ENCODE results near the gene POLR2A.
"Not testable (repeated sequence)": the region's sequence is repeated elsewhere in the genome, so short reads cannot be mapped to it uniquely, and the experiment has no call there.

POLR2A gene

DNA sequence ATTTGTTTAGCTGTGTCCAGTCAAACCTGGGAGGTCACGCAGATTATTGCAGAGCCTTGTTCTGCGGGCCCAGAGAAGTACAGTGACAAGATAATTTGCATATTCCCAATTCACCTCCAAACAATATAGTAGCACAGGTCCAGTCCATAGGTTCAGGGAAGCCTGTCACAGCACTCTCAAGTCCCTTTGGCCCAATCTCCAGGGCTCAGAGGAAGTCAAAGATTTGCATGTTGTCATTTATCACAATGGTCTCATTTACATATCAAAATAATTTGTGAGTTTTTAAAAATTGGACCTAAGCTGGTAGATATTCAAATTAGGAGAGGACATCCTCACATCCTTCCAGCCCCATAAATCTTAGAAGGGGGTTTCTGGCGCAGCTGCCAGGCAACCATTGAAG, 16.7 kb upstream of the POLR2A start:
- no peak for DNase-seq
- H3K4me1 Mint-ChIP-seq (ENCODE audit: low read depth): peaks cover 31% of the 10 kb centered on the region
- no peak overlapping the region for H3K4me3 Mint-ChIP-seq
- no peaks in the 10 kb centered on the region for H3K9me3 Mint-ChIP-seq
- no peaks in the 10 kb centered on the region for H3K27me3 Mint-ChIP-seq
- peak overlapping the region; percentile 76 for H3K27ac Mint-ChIP-seq
- H3K36me3 Mint-ChIP-seq (ENCODE audit: low read depth): peaks cover 34% of the 10 kb centered on the region

DNA sequence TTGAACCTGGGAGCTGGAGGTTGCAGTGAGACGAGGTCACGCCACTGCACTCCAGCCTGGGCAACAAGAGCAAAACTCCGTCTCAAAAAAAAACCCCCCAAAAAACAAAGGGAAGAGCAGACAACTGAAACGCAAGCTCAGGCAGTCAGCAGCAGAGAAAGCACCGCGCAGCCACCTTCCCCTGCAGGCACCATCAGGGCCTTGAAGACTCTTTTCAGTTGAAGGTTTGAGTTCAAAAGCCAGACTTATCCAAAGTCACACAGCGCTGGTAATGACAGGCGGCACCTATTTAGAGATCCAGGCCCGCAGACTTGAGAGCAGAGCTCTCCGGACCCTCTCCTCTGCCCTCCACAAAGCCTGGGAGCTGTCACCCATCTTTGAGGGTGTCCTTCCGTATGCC, 15.9 kb upstream of the POLR2A start:
- Mint-ChIP-seq H3K36me3 (ENCODE audit: low read depth) (peaks cover 30% of the 10 kb centered on the region), H3K27ac (peak overlapping the region; percentile 27)
- no peak for DNase-seq

DNA sequence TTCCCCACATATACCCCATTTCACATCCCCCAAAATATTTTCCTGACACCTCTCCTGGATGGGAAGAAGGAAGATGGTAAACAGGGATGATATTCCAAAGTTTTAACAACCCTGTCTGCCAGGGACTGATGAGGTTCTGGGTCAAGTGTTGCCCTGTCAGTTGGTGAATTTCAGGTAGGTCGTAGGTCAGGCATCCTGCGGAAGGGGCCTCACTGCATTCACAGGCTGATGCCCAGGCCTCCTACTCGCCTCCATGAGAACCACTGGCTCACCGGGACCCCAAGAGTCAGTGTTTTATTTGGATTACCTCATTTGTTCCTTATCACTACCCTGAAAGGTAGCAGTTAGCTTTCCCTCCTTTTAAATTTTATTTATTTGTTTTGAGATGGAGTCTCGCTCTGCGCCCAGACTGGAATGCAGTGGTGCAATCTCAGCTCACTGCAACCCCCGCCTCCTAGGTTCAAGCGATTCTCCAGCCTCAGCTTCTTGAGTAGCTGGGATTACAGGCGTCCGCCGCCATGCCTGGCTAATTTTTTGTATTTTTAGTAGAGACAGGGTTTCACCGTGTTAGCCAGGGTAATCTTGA, 15.3 kb upstream of the POLR2A start:
- Mint-ChIP-seq H3K9me3 (no peaks in the 10 kb centered on the region), H3K4me1 (ENCODE audit: low read depth) (peaks cover 36% of the 10 kb centered on the region), H3K27ac (peak overlapping the region; percentile 27), H3K4me3 (no peak overlapping the region), H3K27me3 (no peaks in the 10 kb centered on the region), H3K36me3 (ENCODE audit: low read depth) (peaks cover 24% of the 10 kb centered on the region)
- DNase-seq: no peak

More for the DNA sequence above, 15.9 kb upstream of the POLR2A start:
- Mint-ChIP-seq H3K4me3 (no peak overlapping the region), H3K9me3 (no peaks in the 10 kb centered on the region), H3K27me3 (no peaks in the 10 kb centered on the region), H3K4me1 (ENCODE audit: low read depth) (peaks cover 34% of the 10 kb centered on the region)

DNA sequence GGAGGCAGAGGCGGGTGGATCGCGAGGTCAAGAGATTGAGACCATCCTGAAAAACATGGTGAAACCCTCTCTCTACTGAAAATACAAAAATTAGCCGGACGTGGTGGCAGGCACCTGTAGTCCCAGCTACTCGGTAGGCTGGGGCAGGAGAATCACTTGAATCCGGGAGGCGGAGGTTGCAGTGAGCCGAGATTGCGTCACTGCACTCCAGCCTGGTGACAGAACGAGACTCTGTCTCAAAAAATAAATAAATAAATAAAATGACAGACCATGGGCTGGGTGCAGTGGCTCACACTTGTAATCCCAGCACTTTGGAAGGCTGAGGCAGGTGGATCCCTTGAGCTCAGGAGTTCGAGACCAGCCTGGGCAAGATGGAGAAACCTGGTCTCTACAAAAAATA, 14.3 kb upstream of the POLR2A start:
- not testable (repeated sequence) for DNase-seq

DNA sequence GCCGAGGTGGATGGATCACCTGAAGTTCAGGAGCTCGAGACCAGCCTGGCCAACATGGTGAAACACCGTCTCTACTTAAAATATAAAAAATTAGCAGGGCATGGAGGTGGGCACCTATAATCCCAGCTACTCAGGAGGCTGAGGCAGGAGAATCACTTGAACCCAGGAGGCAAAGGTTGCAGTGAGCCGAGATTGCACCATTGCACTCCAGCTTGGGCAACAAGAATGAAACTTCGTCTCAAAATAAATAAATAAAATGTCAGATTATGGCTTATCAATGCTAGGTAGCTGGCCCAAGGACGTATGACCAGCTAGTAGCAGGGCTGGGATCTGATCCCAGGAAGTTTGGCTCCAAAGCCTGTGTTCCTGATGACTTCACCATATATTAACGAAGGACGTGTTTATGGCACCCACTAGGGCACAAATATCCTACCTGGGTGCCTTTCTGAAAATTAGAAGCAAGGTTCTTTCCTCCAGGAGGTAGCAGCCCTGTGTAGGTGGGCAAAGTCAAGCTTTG, 13.7 kb upstream of the POLR2A start:
- DNase-seq, H3K27me3 Mint-ChIP-seq, H3K9me3 Mint-ChIP-seq, H3K4me3 Mint-ChIP-seq: not testable (repeated sequence)
- Mint-ChIP-seq H3K36me3 (ENCODE audit: low read depth) (peaks cover 20% of the 10 kb centered on the region), H3K4me1 (ENCODE audit: low read depth) (peaks cover 44% of the 10 kb centered on the region), H3K27ac (peak overlapping the region; percentile 29)

More for the DNA sequence above, 14.3 kb upstream of the POLR2A start:
- not testable (repeated sequence) for H3K4me3 Mint-ChIP-seq, H3K27ac Mint-ChIP-seq, H3K9me3 Mint-ChIP-seq, H3K27me3 Mint-ChIP-seq
- peaks cover 22% of the 10 kb centered on the region for H3K36me3 Mint-ChIP-seq (ENCODE audit: low read depth)
- H3K4me1 Mint-ChIP-seq (ENCODE audit: low read depth): peaks cover 41% of the 10 kb centered on the region

DNA sequence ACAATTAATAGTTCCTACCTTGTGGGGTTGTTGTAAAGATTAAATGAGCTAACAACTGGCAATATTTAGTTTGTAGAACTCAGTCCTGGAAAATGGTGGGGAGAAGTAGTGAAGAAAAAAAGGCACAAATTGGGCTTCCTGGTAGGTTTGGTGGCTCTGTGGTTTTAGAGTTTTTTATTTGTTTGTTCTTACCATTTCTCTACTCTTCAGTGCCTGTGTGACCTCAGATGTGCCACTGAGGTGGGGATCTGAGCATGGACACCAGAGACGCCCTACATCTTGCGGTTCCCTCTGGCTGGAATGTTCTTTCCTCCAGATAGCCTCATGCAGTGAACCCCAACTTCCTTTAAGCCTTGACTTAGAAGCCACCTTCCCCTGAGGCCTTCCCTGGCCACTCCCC, 12.4 kb upstream of the POLR2A start:
- H3K27ac Mint-ChIP-seq: peak overlapping the region; percentile 80
- H3K4me3 Mint-ChIP-seq: no peak overlapping the region

DNA sequence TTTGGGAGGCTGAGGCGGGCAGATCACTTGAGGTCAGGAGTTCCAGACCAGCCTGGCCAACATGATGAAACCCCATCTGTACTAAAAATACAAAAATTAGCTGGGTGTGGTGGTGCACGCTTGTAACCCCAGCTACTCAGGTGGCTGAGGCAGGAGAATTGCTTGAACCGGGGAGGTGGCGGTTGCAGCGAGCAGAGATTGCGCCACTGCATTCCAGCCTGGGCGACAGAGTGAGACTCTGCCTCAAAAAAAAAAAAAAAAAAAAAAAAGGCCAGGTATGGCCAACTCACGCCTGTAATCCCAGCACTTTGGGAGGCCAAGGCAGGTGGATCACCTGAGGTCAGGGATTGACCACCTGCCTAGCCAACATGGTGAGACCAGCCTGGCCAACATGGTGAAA, 9.4 kb upstream of the POLR2A start:
- peak overlapping the region; percentile 33 for H3K27ac Mint-ChIP-seq
- H3K4me1 Mint-ChIP-seq (ENCODE audit: low read depth): peaks cover 57% of the 10 kb centered on the region
- H3K36me3 Mint-ChIP-seq (ENCODE audit: low read depth): peaks cover 21% of the 10 kb centered on the region
- DNase-seq, H3K9me3 Mint-ChIP-seq, H3K27me3 Mint-ChIP-seq, H3K4me3 Mint-ChIP-seq: not testable (repeated sequence)

More for the DNA sequence above, 12.4 kb upstream of the POLR2A start:
- H3K4me1 Mint-ChIP-seq (ENCODE audit: low read depth): peaks cover 55% of the 10 kb centered on the region
- H3K27me3 Mint-ChIP-seq: no peaks in the 10 kb centered on the region
- H3K9me3 Mint-ChIP-seq: no peaks in the 10 kb centered on the region
- no peak for DNase-seq
- peaks cover 17% of the 10 kb centered on the region for H3K36me3 Mint-ChIP-seq (ENCODE audit: low read depth)

DNA sequence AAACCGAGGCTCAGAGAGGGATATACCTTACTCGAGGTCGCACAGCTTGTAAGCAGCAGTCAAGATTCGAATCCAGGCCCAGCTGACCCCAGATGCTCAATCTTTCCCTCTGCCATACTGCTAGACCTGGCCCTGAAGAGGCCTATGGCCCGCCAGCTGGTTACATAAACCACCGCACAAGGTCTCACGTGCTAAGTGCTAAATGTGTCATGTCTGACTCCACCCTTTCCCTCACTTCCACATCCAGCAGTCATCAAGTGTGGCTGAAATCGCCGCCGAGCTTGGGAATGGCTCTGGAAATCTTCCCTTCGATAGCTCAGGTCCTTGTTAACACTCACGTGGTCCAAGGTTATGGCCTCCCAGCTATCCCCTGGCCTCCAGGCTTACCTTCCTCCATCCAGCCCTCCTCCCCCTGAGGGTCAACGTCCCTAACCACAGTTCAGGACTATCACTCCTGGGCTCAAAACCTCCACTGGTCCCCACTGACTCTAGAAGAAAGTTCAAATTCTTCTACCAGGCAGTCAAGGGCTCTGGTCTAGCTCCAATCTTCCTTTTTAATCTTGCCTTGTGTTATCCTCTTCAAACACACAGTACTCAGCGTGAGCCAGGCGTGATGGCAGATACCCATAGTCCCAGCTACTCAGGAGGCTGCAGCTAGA, 8.3 kb upstream of the POLR2A start:
- Mint-ChIP-seq H3K36me3 (ENCODE audit: low read depth) (peaks cover 25% of the 10 kb centered on the region), H3K4me3 (no peak overlapping the region), H3K27ac (peak overlapping the region; percentile 91), H3K27me3 (no peaks in the 10 kb centered on the region), H3K4me1 (ENCODE audit: low read depth) (peaks cover 66% of the 10 kb centered on the region), H3K9me3 (no peaks in the 10 kb centered on the region)
- no peak for DNase-seq

DNA sequence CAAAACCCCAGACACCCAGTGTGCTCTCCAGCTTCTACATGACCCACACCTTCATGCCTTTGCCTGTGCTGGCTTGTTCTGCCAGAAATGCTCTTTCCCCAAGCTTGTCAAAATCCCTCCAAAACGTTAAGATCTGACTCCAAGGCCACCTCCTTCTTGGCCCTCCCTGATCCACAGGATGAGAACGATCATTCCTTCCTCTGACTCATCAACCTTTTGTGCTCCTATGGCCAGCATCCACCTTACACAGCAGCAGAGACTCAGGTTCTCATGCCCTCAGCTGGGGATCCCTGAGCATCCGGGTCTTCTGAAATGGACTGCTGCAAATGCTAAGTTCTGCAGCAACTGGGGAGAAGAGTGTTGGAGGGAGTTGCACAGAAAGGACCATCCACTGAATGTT, 7.7 kb upstream of the POLR2A start:
- Mint-ChIP-seq H3K9me3 (no peaks in the 10 kb centered on the region), H3K4me1 (ENCODE audit: low read depth) (peaks cover 67% of the 10 kb centered on the region), H3K36me3 (ENCODE audit: low read depth) (peaks cover 25% of the 10 kb centered on the region), H3K4me3 (peak overlapping the region; percentile 86), H3K27ac (peak overlapping the region; percentile 91), H3K27me3 (no peaks in the 10 kb centered on the region)
- DNase-seq: no peak

DNA sequence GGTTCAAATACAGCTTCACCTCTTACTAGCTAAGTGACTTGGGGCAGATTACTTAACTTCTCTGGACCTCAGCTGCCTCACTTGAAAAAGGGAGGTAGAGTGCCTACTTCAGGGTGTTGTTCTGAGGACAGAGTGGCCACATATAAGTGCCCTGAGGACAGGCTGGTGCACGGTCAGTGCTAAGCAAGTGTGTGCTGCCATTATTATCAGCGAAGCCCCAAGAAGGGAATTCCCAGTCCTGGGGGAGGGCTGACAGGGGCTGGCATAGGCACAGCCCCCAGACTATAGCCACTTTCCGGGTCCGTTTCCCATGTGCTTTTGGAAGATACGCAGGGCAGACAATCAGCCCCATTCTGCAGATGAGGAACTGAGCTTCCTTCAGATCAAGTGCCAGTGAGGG, 7.2 kb upstream of the POLR2A start:
- peak overlapping the region; percentile 91 for H3K27ac Mint-ChIP-seq
- H3K36me3 Mint-ChIP-seq (ENCODE audit: low read depth): peaks cover 25% of the 10 kb centered on the region
- H3K9me3 Mint-ChIP-seq: no peaks in the 10 kb centered on the region
- DNase-seq: no peak
- H3K4me3 Mint-ChIP-seq: peak overlapping the region; percentile 86
- H3K4me1 Mint-ChIP-seq (ENCODE audit: low read depth): peaks cover 67% of the 10 kb centered on the region
- H3K27me3 Mint-ChIP-seq: no peaks in the 10 kb centered on the region

DNA sequence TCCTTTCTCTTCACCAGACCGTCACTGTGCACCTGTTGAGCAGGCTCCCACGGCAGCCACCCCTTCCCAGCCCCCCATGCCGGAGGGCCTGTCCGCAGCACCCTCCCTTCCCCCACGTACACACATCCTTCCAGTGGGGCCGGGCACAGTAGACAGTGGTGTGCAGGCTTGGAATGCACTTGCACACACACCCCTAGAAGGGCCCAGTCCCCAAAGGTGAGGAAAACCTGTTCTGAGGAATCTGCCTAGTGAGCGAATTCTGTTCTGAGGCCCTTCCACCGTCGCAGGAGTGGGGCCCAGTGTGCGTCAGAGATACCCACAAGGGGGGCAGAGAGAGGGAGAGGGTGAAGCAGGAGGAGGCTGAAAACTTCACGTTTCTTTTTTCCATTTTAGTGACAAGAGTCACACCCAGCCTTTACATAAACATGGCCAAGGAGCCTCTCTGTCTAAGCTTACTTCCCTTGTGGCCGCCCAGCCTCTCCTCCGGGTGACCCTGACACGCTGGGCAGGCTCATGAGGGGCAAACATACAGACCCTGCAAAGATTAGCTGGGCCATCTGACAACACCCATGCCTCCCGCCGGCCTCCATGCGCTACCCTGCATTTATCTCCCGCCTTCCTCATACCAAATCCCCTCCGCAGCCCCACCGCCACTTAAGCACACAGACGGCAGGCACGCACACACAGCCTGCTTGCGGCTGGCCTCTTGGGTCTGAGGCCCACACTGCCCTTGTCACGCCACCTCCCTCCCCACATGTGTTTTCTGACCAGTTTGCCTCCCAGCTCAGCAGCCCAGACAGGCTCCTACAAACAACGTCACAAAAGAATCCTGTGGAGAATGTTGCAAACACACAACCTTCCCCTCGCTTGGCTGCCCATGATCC, 6.5 kb upstream of the POLR2A start:
- Mint-ChIP-seq H3K36me3 (ENCODE audit: low read depth) (peaks cover 25% of the 10 kb centered on the region), H3K4me3 (peak overlapping the region; percentile 86), H3K9me3 (no peaks in the 10 kb centered on the region), H3K27ac (peak overlapping the region; percentile 91), H3K4me1 (ENCODE audit: low read depth) (peaks cover 69% of the 10 kb centered on the region), H3K27me3 (no peaks in the 10 kb centered on the region)
- DNase-seq: peak; percentile 59

DNA sequence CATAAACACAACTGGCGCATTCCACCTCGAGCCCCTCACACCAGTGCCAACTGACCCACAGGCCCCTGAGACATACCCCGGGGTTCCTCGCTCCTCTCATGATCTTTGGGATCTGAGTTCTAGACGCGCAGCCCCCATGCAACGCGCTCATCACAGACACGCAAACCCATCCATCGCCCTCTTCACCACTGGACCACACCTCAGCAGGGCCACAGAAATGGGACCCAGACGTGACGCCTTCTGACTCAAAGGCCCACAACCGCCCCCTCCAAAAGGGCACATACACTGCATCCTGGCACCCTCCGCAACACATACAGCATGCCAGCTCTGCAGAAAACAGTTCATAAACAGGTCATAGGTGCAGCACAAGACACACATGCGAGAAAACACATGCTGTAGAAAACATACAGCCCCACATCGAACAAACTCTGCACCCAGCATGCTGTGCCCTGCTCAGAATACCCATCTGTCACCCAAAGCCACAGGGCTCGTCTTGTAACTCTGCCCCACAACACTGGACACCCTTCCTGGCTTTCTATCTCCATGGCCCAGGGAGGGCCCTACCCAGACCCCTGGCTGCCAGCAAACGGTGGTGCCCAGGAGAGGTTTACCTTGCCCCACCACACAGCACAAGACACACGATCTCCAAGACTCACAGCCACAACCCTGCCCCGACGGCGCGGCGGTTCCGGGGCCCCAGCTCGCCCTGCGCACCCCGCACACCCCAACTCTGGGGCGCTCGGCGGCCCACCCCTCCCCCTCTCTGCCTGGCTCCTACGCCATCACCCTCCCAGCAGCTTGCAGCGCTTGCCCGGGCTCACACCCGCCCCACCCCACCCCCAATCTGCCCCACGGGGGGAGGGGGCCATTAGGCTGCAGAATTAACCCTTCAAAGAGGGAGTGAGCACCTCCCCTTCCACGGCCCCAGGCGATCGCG, 5.6 kb upstream of the POLR2A start:
- peak overlapping the region; percentile 86 for H3K4me3 Mint-ChIP-seq
- DNase-seq: peak; percentile 72
- H3K9me3 Mint-ChIP-seq: no peaks in the 10 kb centered on the region
- peaks cover 28% of the 10 kb centered on the region for H3K36me3 Mint-ChIP-seq (ENCODE audit: low read depth)
- H3K4me1 Mint-ChIP-seq (ENCODE audit: low read depth): peaks cover 73% of the 10 kb centered on the region
- peak overlapping the region; percentile 91 for H3K27ac Mint-ChIP-seq
- H3K27me3 Mint-ChIP-seq: no peaks in the 10 kb centered on the region

DNA sequence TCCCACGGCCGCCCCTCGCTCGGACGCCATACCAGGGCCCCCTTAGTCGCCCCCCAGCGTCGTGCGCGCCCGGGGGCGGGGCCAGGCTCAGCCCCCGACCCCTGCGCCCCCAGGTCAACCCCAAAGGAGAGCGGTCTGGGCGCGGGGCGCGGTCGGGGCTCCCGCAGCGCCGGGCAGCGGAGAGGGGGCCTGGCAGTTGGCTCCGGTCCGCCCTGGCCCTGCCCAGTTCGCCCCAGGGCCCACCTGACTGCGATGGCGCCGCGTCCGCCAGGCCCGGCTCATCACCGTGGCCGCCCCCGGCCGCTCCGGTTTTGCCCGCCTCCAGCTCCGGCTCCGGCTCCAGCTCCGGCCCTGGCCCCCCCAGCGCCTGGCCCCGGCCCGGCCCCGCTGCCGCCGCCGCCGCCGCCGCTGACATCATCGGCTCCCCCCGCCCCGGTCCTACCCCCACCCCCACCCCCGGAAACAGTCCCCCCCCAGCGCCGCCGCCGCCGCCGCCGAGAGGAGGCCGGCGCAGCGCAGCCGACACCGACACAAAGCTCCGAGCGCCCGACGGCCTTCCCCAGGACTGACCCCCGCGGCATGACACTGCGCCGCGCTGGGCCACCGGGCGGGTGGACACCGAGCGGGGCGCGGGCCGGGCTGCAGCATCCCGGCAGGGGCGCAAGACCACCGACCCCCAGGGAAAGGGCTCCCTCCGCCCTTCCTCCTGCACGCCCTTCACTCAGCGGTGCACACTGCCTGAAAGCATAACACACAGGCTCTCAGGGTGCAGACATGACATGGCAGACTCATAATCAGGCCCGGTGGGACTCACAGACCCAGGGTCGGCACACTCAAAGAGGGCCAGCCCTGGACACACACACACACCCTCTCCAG, 4.7 kb upstream of the POLR2A start, which contains the start of gene ZBTB4:
Gene ZBTB4, minus strand, starts transcription at position 419 of the 876 bp plus-strand sequence. CDS start 12,830 bp downstream, outside the sequence.
- H3K27me3 Mint-ChIP-seq: no peaks in the 10 kb centered on the region
- peak within 1 kb of the TSS; percentile 96 for H3K27ac Mint-ChIP-seq
- DNase-seq: peak; percentile 79
- peak within 1 kb of the TSS; percentile 86 for H3K4me3 Mint-ChIP-seq
- peaks cover 27% of the 10 kb centered on the region for H3K36me3 Mint-ChIP-seq (ENCODE audit: low read depth)
- H3K4me1 Mint-ChIP-seq (ENCODE audit: low read depth): peaks cover 70% of the 10 kb centered on the region
- H3K9me3 Mint-ChIP-seq: no peaks in the 10 kb centered on the region
